HepG2 (cell line): ENCODE data around the gene VGF. TPM values are rescaled to one million over a fixed set of nuclear protein-coding genes. Genes with fewer than 3 reads are reported as not detected.

Source experiments
- GATA4 ChIP-seq: sonication (generic); IDR thresholded peaks from 2 replicates; pipeline ENCODE4 v1.6.1; 2016; ENCODE audit warnings: antibody characterized with exemption, low read depth, borderline replicate concordance
- ISL2 ChIP-seq: sonication (generic); formaldehyde crosslinking; IDR thresholded peaks from 2 replicates; pipeline ENCODE4 v1.5.0; 2020; ENCODE audit warnings: missing genetic modification reagents
- KDM5B ChIP-seq: sonication (generic); formaldehyde crosslinking; IDR thresholded peaks from 2 replicates; pipeline ENCODE4 v1.4.0; 2020; ENCODE audit warnings: missing genetic modification reagents, mild to moderate bottlenecking, borderline replicate concordance
- NBN ChIP-seq: fragments of 450-650 bp; conservative IDR thresholded peaks from 2 replicates; pipeline ENCODE4 v1.6.1; 2017
- NCOA2 ChIP-seq: sonication (generic); formaldehyde crosslinking; IDR thresholded peaks from 2 replicates; pipeline ENCODE4 v1.8.0; 2022; ENCODE audit warnings: inconsistent platforms
- PAX8 ChIP-seq: sonication (generic); formaldehyde crosslinking; IDR thresholded peaks from 2 replicates; pipeline ENCODE4 v1.8.0; 2022; ENCODE audit warnings: mild to moderate bottlenecking, missing genetic modification reagents, borderline replicate concordance
- PBX3 ChIP-seq: sonication (generic); formaldehyde crosslinking; IDR thresholded peaks from 2 replicates; pipeline ENCODE4 v1.8.1; 2023; ENCODE audit warnings: missing genetic modification reagents, inconsistent platforms, borderline replicate concordance
- PHF20 ChIP-seq: sonication (generic); formaldehyde crosslinking; IDR thresholded peaks from 2 replicates; pipeline ENCODE4 v1.5.0; 2020; ENCODE audit warnings: mild to moderate bottlenecking, missing genetic modification reagents
- REL ChIP-seq: sonication (generic); formaldehyde crosslinking; conservative IDR thresholded peaks from 2 replicates; pipeline ENCODE4 v1.8.0; 2022; ENCODE audit warnings: mild to moderate bottlenecking, missing genetic modification reagents, moderate library complexity
- ZBTB42 ChIP-seq: sonication (generic); formaldehyde crosslinking; IDR thresholded peaks from 2 replicates; pipeline ENCODE4 v1.5.0; 2020; ENCODE audit warnings: mild to moderate bottlenecking, missing genetic modification reagents
- ZFP90 ChIP-seq: sonication (generic); formaldehyde crosslinking; IDR thresholded peaks from 2 replicates; pipeline ENCODE4 v1.8.0; 2022; ENCODE audit warnings: missing genetic modification reagents, mild to moderate bottlenecking, inconsistent platforms, borderline replicate concordance
- ZNF317 ChIP-seq: sonication (generic); formaldehyde crosslinking; IDR thresholded peaks from 2 replicates; pipeline ENCODE4 v1.5.0; 2020; ENCODE audit warnings: mild to moderate bottlenecking, missing genetic modification reagents
- polyA plus RNA-seq, 8 experiments: library from polyadenylated mRNA; depleted of rRNA in 3 of 8; stranded (reverse) in 7 of 8; unstranded in 1 of 8; fragments of >200 nt; fragmentation: Illumina TruSeq in 4 of 8; extraction: Trizol in 4 of 8; gene quantifications; 2 replicates each; pipeline versions ENCODE4 v1.2.1 to v1.2.3, GENCODE V29; 2011 to 2016; ENCODE audit warnings: low read depth in 4 of 8, missing spikeins in 1 of 8, mixed read lengths in 1 of 8; ENCODE audit not compliant: insufficient read depth in 1 of 8
- total RNA-seq, 5 experiments: library from RNA; depleted of rRNA; stranded (reverse); fragments of >200 nt; fragmentation: Illumina TruSeq; extraction: Trizol; gene quantifications; 2 replicates each; pipeline ENCODE4 v1.2.3, GENCODE V29; 2016; ENCODE audit warnings: low read depth in 1 of 5
- TF ChIP-seq, protein P1 (sequence below): sonication (generic); formaldehyde crosslinking; IDR thresholded peaks from 2 replicates; pipeline ENCODE4 v1.8.0; 2022; ENCODE audit warnings: mild to moderate bottlenecking, missing genetic modification reagents, borderline replicate concordance
- TF ChIP-seq, protein P2 (sequence below): sonication (generic); formaldehyde crosslinking; IDR thresholded peaks from 2 replicates; pipeline ENCODE4 v1.8.1; 2023; ENCODE audit warnings: mild to moderate bottlenecking, inconsistent platforms, moderate library complexity, missing genetic modification reagents, borderline replicate concordance
- TF ChIP-seq, protein P3 (sequence below): sonication (generic); formaldehyde crosslinking; IDR thresholded peaks from 2 replicates; pipeline ENCODE4 v1.8.1; 2022; ENCODE audit warnings: mild to moderate bottlenecking, missing genetic modification reagents

Gene VGF
- total and polyA plus RNA-seq, 2 of the 13 experiments (the other 11 are each of a cell fraction or from before 2014, with no cell fraction given): 0.12 to 0.46 TPM

- TF ChIP-seq, protein P1, sequence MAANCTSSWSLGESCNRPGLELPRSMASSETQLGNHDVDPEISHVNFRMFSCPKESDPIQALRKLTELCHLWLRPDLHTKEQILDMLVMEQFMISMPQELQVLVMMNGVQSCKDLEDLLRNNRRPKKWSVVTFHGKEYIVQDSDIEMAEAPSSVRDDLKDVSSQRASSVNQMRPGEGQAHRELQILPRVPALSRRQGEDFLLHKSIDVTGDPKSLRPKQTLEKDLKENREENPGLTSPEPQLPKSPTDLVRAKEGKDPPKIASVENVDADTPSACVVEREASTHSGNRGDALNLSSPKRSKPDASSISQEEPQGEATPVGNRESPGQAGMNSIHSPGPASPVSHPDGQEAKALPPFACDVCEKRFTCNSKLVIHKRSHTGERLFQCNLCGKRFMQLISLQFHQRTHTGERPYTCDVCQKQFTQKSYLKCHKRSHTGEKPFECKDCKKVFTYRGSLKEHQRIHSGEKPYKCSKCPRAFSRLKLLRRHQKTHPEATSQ (CRISPR knock-in tag): no peak
- TF ChIP-seq PHF20 (CRISPR knock-in tag): no peak
- 0 out of 2 replicates have a peak, but pooled peaks have one; percentile 28 for TF ChIP-seq NCOA2 (CRISPR knock-in tag)
- TF ChIP-seq NBN: no peak
- TF ChIP-seq ZBTB42 (CRISPR knock-in tag): no peak
- TF ChIP-seq, protein P2, sequence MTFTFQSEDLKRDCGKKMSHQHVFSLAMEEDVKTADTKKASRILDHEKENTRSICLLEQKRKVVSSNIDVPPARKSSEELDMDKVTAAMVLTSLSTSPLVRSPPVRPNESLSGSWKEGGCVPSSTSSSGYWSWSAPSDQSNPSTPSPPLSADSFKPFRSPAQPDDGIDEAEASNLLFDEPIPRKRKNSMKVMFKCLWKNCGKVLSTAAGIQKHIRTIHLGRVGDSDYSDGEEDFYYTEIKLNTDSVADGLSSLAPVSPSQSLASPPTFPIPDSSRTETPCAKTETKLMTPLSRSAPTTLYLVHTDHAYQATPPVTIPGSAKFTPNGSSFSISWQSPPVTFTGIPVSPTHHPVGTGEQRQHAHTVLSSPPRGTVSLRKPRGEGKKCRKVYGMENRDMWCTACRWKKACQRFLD (CRISPR knock-in tag): no peak
- no peak for TF ChIP-seq ISL2 (CRISPR knock-in tag)
- 0 out of 2 replicates have a peak, but pooled peaks have one; percentile 4 for TF ChIP-seq GATA4
- TF ChIP-seq REL (CRISPR knock-in tag): no peak
- TF ChIP-seq ZFP90: no peak
- TF ChIP-seq PAX8 (CRISPR knock-in tag): no peak
- no peak for TF ChIP-seq PBX3 (CRISPR knock-in tag)
- peak; percentile 62 for TF ChIP-seq ZNF317 (CRISPR knock-in tag)
- TF ChIP-seq, protein P3, sequence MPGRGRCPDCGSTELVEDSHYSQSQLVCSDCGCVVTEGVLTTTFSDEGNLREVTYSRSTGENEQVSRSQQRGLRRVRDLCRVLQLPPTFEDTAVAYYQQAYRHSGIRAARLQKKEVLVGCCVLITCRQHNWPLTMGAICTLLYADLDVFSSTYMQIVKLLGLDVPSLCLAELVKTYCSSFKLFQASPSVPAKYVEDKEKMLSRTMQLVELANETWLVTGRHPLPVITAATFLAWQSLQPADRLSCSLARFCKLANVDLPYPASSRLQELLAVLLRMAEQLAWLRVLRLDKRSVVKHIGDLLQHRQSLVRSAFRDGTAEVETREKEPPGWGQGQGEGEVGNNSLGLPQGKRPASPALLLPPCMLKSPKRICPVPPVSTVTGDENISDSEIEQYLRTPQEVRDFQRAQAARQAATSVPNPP (CRISPR knock-in tag): no peak
- TF ChIP-seq KDM5B (CRISPR knock-in tag): no peak
Measured at GRCh38 chr7:101138213-101138870, 27.0 kb downstream of the VGF start (continued).
